NT2/D1 (cell line): ENCODE data around the gene APBA2.

Experiments used
- SUZ12 ChIP-seq: IDR thresholded peaks from 2 replicates; pipeline ENCODE4 v1.6.1; 2011; ENCODE audit not compliant: insufficient read length, insufficient read depth; ENCODE audit errors: extremely low read depth
- YY1 ChIP-seq: IDR thresholded peaks from 2 replicates; pipeline ENCODE4 v1.6.1; 2011; ENCODE audit not compliant: insufficient read length, insufficient read depth
- ZNF274 ChIP-seq: IDR thresholded peaks from 2 replicates; pipeline ENCODE4 v1.6.1; 2011; ENCODE audit warnings: mild to moderate bottlenecking, low read depth, low read length

- TF ChIP-seq ZNF274, result no peak
- no peak for TF ChIP-seq YY1
- no peak for TF ChIP-seq SUZ12
Observed at GRCh38 chr15:28919201-28919635, 33.4 kb downstream of the APBA2 start.
